Gastroesophageal sphincter (tissue), 3 donors: ENCODE data around the gene ERBB2.

Experiments
- CTCF ChIP-seq, 4 experiments: fragments of 200-600 bp in 2 of 4; fragments of 450-650 bp in 2 of 4; sonication (generic) in 1 of 4; IDR thresholded peaks; one replicate each; pipeline ENCODE4 v1.5.1; 2017 to 2019; ENCODE audit warnings: antibody characterized with exemption in 4 of 4, mild to moderate bottlenecking in 2 of 4, moderate library complexity in 2 of 4
- POLR2A ChIP-seq, 2 donors: fragments of 450-650 bp; IDR thresholded peaks; one replicate each; pipeline ENCODE4 v1.6.1; 2017; ENCODE audit warnings: antibody characterized with exemption in 2 of 2, mild to moderate bottlenecking in 2 of 2, moderate library complexity in 1 of 2

GRCh38 chr17:39735882-39736281 is 36.0 kb downstream of the ERBB2 start:
- TF ChIP-seq POLR2A (IDR thresholded peaks at IDR 0.05) (no peak), CTCF (IDR thresholded peaks at IDR 0.05) (no peak)
